Endothelial cell of umbilical vein (primary cell): Measurements from ENCODE around the gene NACA. TPM values are rescaled to one million over a fixed set of nuclear protein-coding genes. Genes with fewer than 3 reads are reported as not detected.

Source experiments
- BruUV-seq: library from RNA; stranded (reverse); fragments of 400-500 nt; replicated peaks from 2 replicates; lab custom pipeline; 2021; lab: Mats Ljungman, UMichigan
- CTCF ChIA-PET: fragments of 300-600, 350-600 bp; sonication (Branson Sonifier 250); formaldehyde crosslinking; loops from one replicate; lab custom pipeline; 2021; ENCODE audit warnings: antibody characterized with exemption, inconsistent platforms; lab: Charles Lee
- POLR2A ChIA-PET: fragments of 300-600, 350-600 bp; sonication (Branson Sonifier 250); formaldehyde crosslinking; loops from one replicate; lab custom pipeline; 2021; ENCODE audit warnings: antibody characterized with exemption, inconsistent platforms; lab: Charles Lee
- DNase-seq: peaks from one replicate; pipeline ENCODE4 v3.0.0-alpha.2; 2011; ENCODE audit warnings: low read depth, low spot score
- FAIRE-seq: peaks from 2 replicates; lab custom pipeline; 2011; peaks lifted over from hg19 to GRCh38; lab: Jason Lieb, UNC
- H2AFZ ChIP-seq: 2 replicates; pipeline ENCODE4 v1.6.0; 2012; ENCODE audit warnings: low read depth, low read length, control low read depth, inconsistent platforms
- H3K27ac ChIP-seq: 2 replicates; pipeline ENCODE4 v1.5.1; 2011; ENCODE audit warnings: low read depth, mild to moderate bottlenecking, control low read depth, low read length, moderate library complexity; ENCODE audit not compliant: insufficient read depth
- H3K27me3 ChIP-seq, 2 experiments: 2 replicates each; pipeline versions ENCODE4 v1.6.0 to v1.6.1; 2011; ENCODE audit warnings: low read length in 2 of 2, mixed read lengths in 1 of 2; ENCODE audit not compliant: control insufficient read depth in 2 of 2, insufficient read depth in 2 of 2
- H3K36me3 ChIP-seq, 2 experiments: 2 replicates in 1 of 2; 3 replicates in 1 of 2; pipeline ENCODE4 v1.5.1; 2011; ENCODE audit warnings: low read length in 2 of 2, mild to moderate bottlenecking in 1 of 2, moderate library complexity in 1 of 2; ENCODE audit not compliant: control insufficient read depth in 2 of 2, insufficient read depth in 2 of 2; ENCODE audit errors: extremely low read depth in 1 of 2
- H3K4me1 ChIP-seq: 3 replicates; pipeline ENCODE4 v1.5.1; 2011; ENCODE audit warnings: mild to moderate bottlenecking, low read length; ENCODE audit not compliant: control insufficient read depth, insufficient read depth; ENCODE audit errors: extremely low read depth
- H3K4me2 ChIP-seq: 2 replicates; pipeline ENCODE4 v1.6.1; 2011; ENCODE audit warnings: low read length, control low read depth, mixed read lengths; ENCODE audit not compliant: insufficient read depth
- H3K4me3 ChIP-seq, 3 experiments: fragments of 200-600 bp in 1 of 3; sonication (generic), shearing (Covaris generic) in 1 of 3; replicated peaks in 1 of 3; 2 replicates each; pipeline ENCODE4 v1.5.1; 2011 to 2016; ENCODE audit warnings: control low read depth in 3 of 3, low read length in 3 of 3, mild to moderate bottlenecking in 2 of 3, inconsistent platforms in 1 of 3, low read depth in 1 of 3, moderate library complexity in 1 of 3; ENCODE audit not compliant: insufficient read depth in 1 of 3
- H3K79me2 ChIP-seq: 2 replicates; pipeline ENCODE4 v1.6.0; 2012; ENCODE audit warnings: low read length, inconsistent platforms; ENCODE audit not compliant: control insufficient read depth, insufficient read depth
- H3K9ac ChIP-seq: replicated peaks from 2 replicates; pipeline ENCODE3; 2011; ENCODE audit warnings: low read length, control low read depth; ENCODE audit not compliant: insufficient read depth; ENCODE audit errors: extremely low read depth
- H3K9me1 ChIP-seq: replicated peaks from 3 replicates; pipeline ENCODE4 v1.6.0; 2011; ENCODE audit warnings: mild to moderate bottlenecking, low read length; ENCODE audit not compliant: control insufficient read depth, insufficient read depth; ENCODE audit errors: extremely low read depth
- H3K9me3 ChIP-seq: replicated peaks from 2 replicates; pipeline ENCODE4 v1.5.1; 2012; ENCODE audit warnings: low read length, inconsistent platforms; ENCODE audit not compliant: control insufficient read depth, insufficient read depth
- H4K20me1 ChIP-seq: replicated peaks from 2 replicates; pipeline ENCODE3; 2011; ENCODE audit warnings: mild to moderate bottlenecking, low read length; ENCODE audit not compliant: control insufficient read depth, insufficient read depth; ENCODE audit errors: extremely low read depth
- EZH2 ChIP-seq: IDR thresholded peaks from 2 replicates; pipeline ENCODE4 v1.6.1; 2012; ENCODE audit warnings: borderline replicate concordance, low read depth, mild to moderate bottlenecking, moderate library complexity, low read length, inconsistent platforms; ENCODE audit not compliant: severe bottlenecking
- FOS ChIP-seq: IDR thresholded peaks from 2 replicates; pipeline ENCODE4 v1.6.1; 2011; ENCODE audit warnings: mild to moderate bottlenecking, low read length, moderate library complexity, borderline replicate concordance; ENCODE audit not compliant: insufficient read depth
- GATA2 ChIP-seq: IDR thresholded peaks from 2 replicates; pipeline ENCODE4 v1.7.0; 2011; ENCODE audit warnings: low read depth, mild to moderate bottlenecking, moderate library complexity, mixed read lengths, low read length; ENCODE audit not compliant: insufficient read length, insufficient read depth
- JUN ChIP-seq: IDR thresholded peaks from 2 replicates; pipeline ENCODE4 v1.6.1; 2011; ENCODE audit warnings: borderline replicate concordance, low read depth; ENCODE audit not compliant: insufficient read length, insufficient read depth
- MAX ChIP-seq: IDR thresholded peaks from 2 replicates; pipeline ENCODE4 v1.6.1; 2011; ENCODE audit not compliant: insufficient read depth, insufficient read length
- MYC ChIP-seq: IDR thresholded peaks from one replicate; pipeline ENCODE4 v1.6.1; 2011; ENCODE audit warnings: mild to moderate bottlenecking, low read depth, low read length
- POLR2A ChIP-seq: IDR thresholded peaks from 2 replicates; pipeline ENCODE4 v1.6.1; 2012; ENCODE audit warnings: low read depth, mild to moderate bottlenecking, control low read depth, low read length
- POLR2AphosphoS5 ChIP-seq: IDR thresholded peaks from 2 replicates; pipeline ENCODE4 v1.6.1; 2012; ENCODE audit warnings: low read depth, mild to moderate bottlenecking, control low read depth, low read length, moderate library complexity; ENCODE audit not compliant: insufficient read depth
- dilution Hi-C: fragments of 300-500 bp; cut with MboI; formaldehyde crosslinking; loops from one replicate; pipeline ENCODE4 v1.15.0; 2019; ENCODE audit warnings: low sequenced_read_pairs; ENCODE audit not compliant: extremely low pct_ligation_motif_present
- intact Hi-C: fragments of 100-400 bp; cut with micrococcal nuclease; formaldehyde crosslinking; loops from one replicate; pipeline ENCODE4 v1.10.0; 2022
- polyA plus RNA-seq, 4 experiments: library from polyadenylated mRNA; depleted of rRNA in 3 of 4; stranded (reverse) in 3 of 4; unstranded in 1 of 4; fragments of >200 nt; gene quantifications; 2 replicates each; pipeline versions ENCODE4 v1.2.1 to v1.2.3, GENCODE V29; 2011 to 2012; ENCODE audit warnings: missing spikeins in 1 of 4
- total RNA-seq: library from RNA; stranded (reverse); gene quantifications from 2 replicates; pipeline ENCODE4 v1.2.3, GENCODE V29; 2021
- TF ChIP-seq, protein P1 (sequence below), 2 donors: IDR thresholded peaks; 1 replicate in 1 of 2; 2 replicates in 1 of 2; pipeline ENCODE4 v1.5.1; 2011; ENCODE audit warnings: low read length in 2 of 2, mild to moderate bottlenecking in 2 of 2, moderate library complexity in 2 of 2, control low read depth in 1 of 2, inconsistent platforms in 1 of 2, low read depth in 1 of 2; ENCODE audit not compliant: insufficient read depth in 1 of 2; ENCODE audit errors: extremely low read depth in 1 of 2

The NACA gene
- total and polyA plus RNA-seq, 2 donors (not counting 3 experiments of a cell fraction or from before 2014, with no cell fraction given), result 260 to 892 TPM

GRCh38 chr12:56721216-56721615 lies 3.9 kb downstream of the NACA start:
- Histone ChIP-seq H3K27ac (no peak overlapping the region), H3K4me3 (no peak overlapping the region), H2AFZ (no peak overlapping the region), H4K20me1 (peaks cover 9% of the 10 kb centered on the region), H3K27me3 (no peaks in the 10 kb centered on the region), H3K9ac (no peak overlapping the region), H3K4me2 (peak overlapping the region; percentile 71), H3K36me3 (peaks cover 9 to 15% of the 10 kb centered on the region in 2 experiments), H3K9me1 (no peaks in the 10 kb centered on the region), H3K9me3 (no peaks in the 10 kb centered on the region), H3K4me1 (peaks cover 33% of the 10 kb centered on the region), H3K79me2 (peaks cover 84% of the 10 kb centered on the region)
- intact Hi-C loops (no loop called here), dilution Hi-C loops (no loop called here)
- BruUV-seq, result no TSS peak
- DNase-seq (no peak), FAIRE-seq (no peak)
- POLR2A ChIA-PET, result no interaction called here
- TF ChIP-seq, protein P1, sequence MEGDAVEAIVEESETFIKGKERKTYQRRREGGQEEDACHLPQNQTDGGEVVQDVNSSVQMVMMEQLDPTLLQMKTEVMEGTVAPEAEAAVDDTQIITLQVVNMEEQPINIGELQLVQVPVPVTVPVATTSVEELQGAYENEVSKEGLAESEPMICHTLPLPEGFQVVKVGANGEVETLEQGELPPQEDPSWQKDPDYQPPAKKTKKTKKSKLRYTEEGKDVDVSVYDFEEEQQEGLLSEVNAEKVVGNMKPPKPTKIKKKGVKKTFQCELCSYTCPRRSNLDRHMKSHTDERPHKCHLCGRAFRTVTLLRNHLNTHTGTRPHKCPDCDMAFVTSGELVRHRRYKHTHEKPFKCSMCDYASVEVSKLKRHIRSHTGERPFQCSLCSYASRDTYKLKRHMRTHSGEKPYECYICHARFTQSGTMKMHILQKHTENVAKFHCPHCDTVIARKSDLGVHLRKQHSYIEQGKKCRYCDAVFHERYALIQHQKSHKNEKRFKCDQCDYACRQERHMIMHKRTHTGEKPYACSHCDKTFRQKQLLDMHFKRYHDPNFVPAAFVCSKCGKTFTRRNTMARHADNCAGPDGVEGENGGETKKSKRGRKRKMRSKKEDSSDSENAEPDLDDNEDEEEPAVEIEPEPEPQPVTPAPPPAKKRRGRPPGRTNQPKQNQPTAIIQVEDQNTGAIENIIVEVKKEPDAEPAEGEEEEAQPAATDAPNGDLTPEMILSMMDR (IDR thresholded peaks at IDR 0.05; ENCODE audit: extremely low read depth in 1 of 2, insufficient read depth in 1 of 2, low read depth in 1 of 2, low read length in 2 of 2), result no peak
- TF ChIP-seq MYC, result no peak
- no peak for TF ChIP-seq GATA2
- no peak for TF ChIP-seq MAX
- TF ChIP-seq POLR2AphosphoS5, result no peak
- no peak for TF ChIP-seq POLR2A
- no peak for TF ChIP-seq EZH2
- no peak for TF ChIP-seq JUN
- TF ChIP-seq FOS, result no peak
- CTCF ChIA-PET, result interaction anchor here (1.2 to 2.6 kb wide), 2 partner anchors 84 to 280 kb away, joined by 5 to 8 read pairs; no protein-coding TSS in a partner anchor
